ENCODE measurements around the gene ARCN1. TPM values are rescaled to one million over a fixed set of nuclear protein-coding genes. Genes with fewer than 3 reads are reported as not detected.

ARCN1 gene
- total and polyA plus RNA-seq, 10 donors, result 33.8 to 106 (median 93.3) TPM

GRCh38 chr11:118625976-118626375 is 53.8 kb downstream of the ARCN1 start:
- Histone ChIP-seq H3K9me3 (no peaks in the 10 kb centered on the region), H3K27ac (no peak overlapping the region), H3K4me3 (no peak overlapping the region), H3K36me3 (peaks cover 0 to 61% (median 21%) of the 10 kb centered on the region in 6 donors), H3K4me1 (peaks cover 5 to 40% (median 24%) of the 10 kb centered on the region in 6 donors), H3K27me3 (replicated peaks in 1 of 7) (peaks cover 0 to 16% (median 8%) of the 10 kb centered on the region in 7 donors)
- intact Hi-C loops (cut with DNase I; ENCODE audit: low total_unique reads), result no loop called here
- WGBS, 5 donors, result 79 to 87% (median 82%) methylated on average over 2 of the region's 2 CpGs
- no peak for DNase-seq
- no peak for TF ChIP-seq POLR2A (IDR thresholded peaks at IDR 0.05)
- TF ChIP-seq, protein P1, sequence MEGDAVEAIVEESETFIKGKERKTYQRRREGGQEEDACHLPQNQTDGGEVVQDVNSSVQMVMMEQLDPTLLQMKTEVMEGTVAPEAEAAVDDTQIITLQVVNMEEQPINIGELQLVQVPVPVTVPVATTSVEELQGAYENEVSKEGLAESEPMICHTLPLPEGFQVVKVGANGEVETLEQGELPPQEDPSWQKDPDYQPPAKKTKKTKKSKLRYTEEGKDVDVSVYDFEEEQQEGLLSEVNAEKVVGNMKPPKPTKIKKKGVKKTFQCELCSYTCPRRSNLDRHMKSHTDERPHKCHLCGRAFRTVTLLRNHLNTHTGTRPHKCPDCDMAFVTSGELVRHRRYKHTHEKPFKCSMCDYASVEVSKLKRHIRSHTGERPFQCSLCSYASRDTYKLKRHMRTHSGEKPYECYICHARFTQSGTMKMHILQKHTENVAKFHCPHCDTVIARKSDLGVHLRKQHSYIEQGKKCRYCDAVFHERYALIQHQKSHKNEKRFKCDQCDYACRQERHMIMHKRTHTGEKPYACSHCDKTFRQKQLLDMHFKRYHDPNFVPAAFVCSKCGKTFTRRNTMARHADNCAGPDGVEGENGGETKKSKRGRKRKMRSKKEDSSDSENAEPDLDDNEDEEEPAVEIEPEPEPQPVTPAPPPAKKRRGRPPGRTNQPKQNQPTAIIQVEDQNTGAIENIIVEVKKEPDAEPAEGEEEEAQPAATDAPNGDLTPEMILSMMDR (IDR thresholded peaks at IDR 0.05 in 8 of 11, conservative IDR thresholded peaks at IDR 0.05 in 3 of 11), result no peak
- no peak for TF ChIP-seq POLR2AphosphoS5 (IDR thresholded peaks at IDR 0.05)

DNA sequence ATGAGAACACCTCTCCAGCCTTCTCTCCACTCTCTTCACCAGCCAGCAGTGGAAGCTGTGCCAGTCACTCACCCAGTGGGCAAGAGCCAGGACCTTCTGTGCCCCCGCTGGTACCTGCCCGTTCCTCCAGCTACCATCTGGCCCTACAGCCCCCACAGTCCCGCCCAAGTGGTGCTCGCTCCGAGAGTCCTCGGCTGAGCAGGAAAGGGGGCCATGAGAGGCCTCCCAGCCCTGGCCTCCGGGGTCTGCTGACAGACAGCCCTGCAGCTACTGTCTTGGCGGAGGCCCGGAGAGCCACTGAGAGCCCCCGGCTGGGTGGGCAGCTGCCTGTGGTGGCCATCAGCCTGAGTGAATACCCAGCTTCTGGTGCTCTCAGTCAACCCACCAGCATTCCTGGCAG is 55.4 kb downstream of the ARCN1 start:
- WGBS, 5 donors, result 87 to 97% (median 95%) methylated on average over 6 to 10 of the region's 10 CpGs
- no peak overlapping the region for H3K4me3 ChIP-seq
- H3K36me3 ChIP-seq, result peaks cover 0 to 77% (median 31%) of the 10 kb centered on the region in 6 donors
- no peak overlapping the region for H3K27ac ChIP-seq
- H3K4me1 ChIP-seq, result peaks cover 0 to 27% (median 9%) of the 10 kb centered on the region in 6 donors
- no peak for DNase-seq
- intact Hi-C loops (cut with DNase I; ENCODE audit: low total_unique reads), result no loop called here
- TF ChIP-seq POLR2A (IDR thresholded peaks at IDR 0.05), result no peak
- no peak for TF ChIP-seq POLR2AphosphoS5 (IDR thresholded peaks at IDR 0.05)
- TF ChIP-seq, protein P1 (IDR thresholded peaks at IDR 0.05 in 8 of 11, conservative IDR thresholded peaks at IDR 0.05 in 3 of 11), result no peak
- H3K9me3 ChIP-seq, result no peaks in the 10 kb centered on the region
- H3K27me3 ChIP-seq (replicated peaks in 1 of 7), result peaks cover 0 to under 1% (median 0%) of the 10 kb centered on the region in 7 donors

DNA sequence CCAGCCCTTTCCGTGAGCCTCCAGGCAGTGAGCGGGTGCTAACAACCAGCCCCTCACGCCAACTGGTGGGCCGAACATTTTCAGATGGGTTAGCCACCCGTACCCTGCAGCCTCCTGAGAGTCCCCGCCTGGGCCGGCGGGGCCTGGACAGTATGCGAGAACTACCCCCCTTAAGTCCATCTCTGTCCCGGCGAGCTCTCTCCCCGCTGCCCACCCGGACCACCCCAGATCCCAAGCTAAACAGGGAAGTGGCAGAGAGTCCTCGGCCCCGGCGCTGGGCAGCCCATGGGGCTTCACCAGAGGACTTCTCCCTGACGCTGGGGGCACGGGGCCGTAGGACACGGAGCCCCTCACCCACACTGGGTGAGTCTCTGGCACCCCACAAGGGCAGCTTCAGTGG is 55.8 kb downstream of the ARCN1 start:
- WGBS, 5 donors, result 84 to 97% (median 92%) methylated on average over 5 to 20 of the region's 20 CpGs
- Histone ChIP-seq H3K4me1 (peaks cover 0 to 22% (median 4%) of the 10 kb centered on the region in 6 donors), H3K9me3 (no peaks in the 10 kb centered on the region), H3K27ac (no peak overlapping the region), H3K36me3 (peaks cover 0 to 82% (median 32%) of the 10 kb centered on the region in 6 donors), H3K4me3 (no peak overlapping the region), H3K27me3 (replicated peaks in 1 of 7) (no peaks in the 10 kb centered on the region)
- TF ChIP-seq POLR2AphosphoS5 (IDR thresholded peaks at IDR 0.05), result no peak
- TF ChIP-seq, protein P1 (IDR thresholded peaks at IDR 0.05 in 8 of 11, conservative IDR thresholded peaks at IDR 0.05 in 3 of 11), result no peak
- TF ChIP-seq POLR2A (IDR thresholded peaks at IDR 0.05), result no peak
- no peak for DNase-seq
- intact Hi-C loops (cut with DNase I; ENCODE audit: low total_unique reads), result no loop called here

- H3K27ac ChIP-seq, result no peak overlapping the region
- H3K4me1 ChIP-seq, result peaks cover 0 to 18% (median under 1%) of the 10 kb centered on the region in 6 donors
Measured at GRCh38 chr11:118628432-118628831, 56.2 kb downstream of the ARCN1 start.

More at GRCh38 chr11:118628432-118628831, 56.2 kb downstream of the ARCN1 start:
- no peak for DNase-seq
- TF ChIP-seq, protein P1 (IDR thresholded peaks at IDR 0.05 in 8 of 11, conservative IDR thresholded peaks at IDR 0.05 in 3 of 11), result no peak
- no peak for TF ChIP-seq POLR2AphosphoS5 (IDR thresholded peaks at IDR 0.05)
- no peak for TF ChIP-seq POLR2A (IDR thresholded peaks at IDR 0.05)
- Histone ChIP-seq H3K36me3 (peaks cover 0 to 86% (median 34%) of the 10 kb centered on the region in 6 donors), H3K4me3 (no peak overlapping the region), H3K9me3 (no peaks in the 10 kb centered on the region), H3K27me3 (replicated peaks in 1 of 7) (no peaks in the 10 kb centered on the region)
- intact Hi-C loops (cut with DNase I; ENCODE audit: low total_unique reads), result no loop called here
- WGBS, 5 donors, result 86 to 95% (median 90%) methylated on average over 13 of the region's 13 CpGs

All from spleen (tissue), 11 donors.